Endometrial microvascular endothelial cells (primary cell): ENCODE results near the gene ZSWIM6. TPM values are rescaled to one million over a fixed set of nuclear protein-coding genes. Genes with fewer than 3 reads are reported as not detected.

ENCODE experiments used
- in situ Hi-C: cut with HindIII; loops from 2 replicates; pipeline ENCODE4 v1.10.0; 2017; ENCODE audit warnings: low sequenced_read_pairs, low pct_unique_long_range_greater_than_20kb; ENCODE audit errors: inconsistent ontology term
- total RNA-seq: library from RNA; depleted of rRNA; stranded (reverse); fragments of >200 nt; gene quantifications from one replicate; pipeline ENCODE4 v1.2.3, GENCODE V29; 2015; ENCODE audit errors: inconsistent ontology term

The ZSWIM6 gene
- total RNA-seq, 1 donor from 2014 or later: 11.7 TPM

DNA sequence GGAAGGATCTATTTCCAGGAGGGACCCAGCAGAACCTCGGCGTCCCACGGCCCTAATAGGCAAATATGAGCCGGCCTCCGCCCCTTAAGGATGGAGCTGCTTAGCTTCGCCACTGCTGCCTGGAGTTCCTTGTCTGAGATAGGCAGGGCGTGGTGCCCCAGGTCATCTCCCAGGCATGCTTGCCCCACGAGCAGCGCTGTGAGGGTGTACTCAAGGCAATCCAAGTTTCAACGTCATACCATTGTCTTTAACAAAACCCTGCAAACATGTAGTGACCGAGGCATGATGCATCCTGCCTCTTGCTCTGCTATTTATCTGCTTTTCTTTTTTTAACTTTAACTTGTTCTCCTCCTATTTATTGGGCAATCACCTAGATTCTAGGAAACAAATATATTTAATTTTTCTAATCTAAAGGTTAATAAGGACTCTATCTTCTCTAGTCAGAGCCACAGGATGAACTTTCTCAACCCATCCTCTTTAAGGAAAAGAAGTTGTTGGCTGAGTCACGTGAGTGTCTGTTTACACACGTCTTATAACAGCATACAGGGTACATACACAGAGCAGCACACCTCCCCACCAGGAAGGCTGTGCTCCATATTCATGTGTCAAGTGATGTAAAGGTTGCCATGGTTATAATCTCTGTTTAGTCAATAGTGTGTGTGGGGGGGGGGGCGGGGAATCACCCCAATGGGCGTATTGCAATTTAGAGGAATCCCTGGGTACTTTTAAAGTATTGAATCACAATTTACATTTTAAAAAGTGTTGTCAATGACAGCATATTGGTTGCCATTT lies 27.3 kb upstream of the ZSWIM6 start:
- in situ Hi-C loops: no loop called here

GRCh38 chr5:61306531-61307131 lies 25.4 kb upstream of the ZSWIM6 start:
- in situ Hi-C loops: no loop called here

GRCh38 chr5:61307191-61307590 lies 24.9 kb upstream of the ZSWIM6 start:
- in situ Hi-C loops: no loop called here

- in situ Hi-C loops: no loop called here
Observed at GRCh38 chr5:61307611-61308010, 24.4 kb upstream of the ZSWIM6 start.

GRCh38 chr5:61308712-61309111 lies 23.3 kb upstream of the ZSWIM6 start:
- in situ Hi-C loops: no loop called here

- in situ Hi-C loops: no loop called here
Observed at GRCh38 chr5:61309115-61309514, 22.9 kb upstream of the ZSWIM6 start.

DNA sequence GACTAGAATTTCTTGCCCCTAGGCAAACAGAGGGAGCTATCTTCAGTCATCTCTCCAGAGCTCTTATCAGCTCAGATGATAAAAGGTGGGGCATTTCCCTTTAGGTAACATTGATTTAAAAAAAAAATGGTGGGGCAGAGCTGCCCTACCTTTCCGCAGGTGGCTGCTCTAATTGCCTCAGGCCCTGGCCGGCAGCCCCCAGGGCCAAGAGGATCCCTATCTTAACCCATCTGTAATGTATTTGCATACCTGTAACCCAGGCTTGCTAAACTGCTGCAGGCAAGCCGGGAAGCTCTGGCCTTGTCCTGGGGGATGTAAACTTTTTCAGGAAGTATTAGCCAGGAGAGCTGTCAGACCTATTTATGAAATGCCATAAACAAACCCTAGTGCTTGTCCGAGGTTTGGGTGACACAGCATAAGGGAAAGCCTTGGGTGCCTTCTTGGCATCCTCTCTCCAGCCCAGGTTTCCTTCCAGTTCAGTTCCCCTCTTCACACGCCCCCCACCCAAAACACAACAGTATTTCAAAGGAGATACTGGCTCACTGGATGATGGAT lies 20.9 kb upstream of the ZSWIM6 start:
- in situ Hi-C loops: no loop called here

GRCh38 chr5:61311836-61312808 lies 19.9 kb upstream of the ZSWIM6 start:
- in situ Hi-C loops: no loop called here

GRCh38 chr5:61313960-61314681 lies 17.9 kb upstream of the ZSWIM6 start:
- in situ Hi-C loops: no loop called here

DNA sequence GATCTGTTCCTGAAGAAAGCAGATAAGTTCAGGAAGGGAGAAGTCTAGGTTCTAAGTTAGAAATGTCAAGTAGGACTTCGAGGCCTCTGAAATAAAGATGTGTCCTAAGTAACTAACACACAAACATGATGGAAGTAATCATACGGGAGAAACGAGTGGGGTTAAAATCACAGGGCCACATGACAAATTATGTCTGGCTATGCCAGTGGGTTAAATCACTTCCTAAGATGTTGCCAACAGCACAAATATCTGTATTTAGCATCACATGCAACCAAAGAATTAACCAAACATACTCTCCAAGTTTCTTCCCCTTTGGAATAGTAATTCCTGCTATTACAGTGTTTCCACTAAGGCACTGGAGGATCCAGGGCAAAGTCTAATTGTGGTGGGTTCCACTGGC lies 13.7 kb upstream of the ZSWIM6 start:
- in situ Hi-C loops: no loop called here

DNA sequence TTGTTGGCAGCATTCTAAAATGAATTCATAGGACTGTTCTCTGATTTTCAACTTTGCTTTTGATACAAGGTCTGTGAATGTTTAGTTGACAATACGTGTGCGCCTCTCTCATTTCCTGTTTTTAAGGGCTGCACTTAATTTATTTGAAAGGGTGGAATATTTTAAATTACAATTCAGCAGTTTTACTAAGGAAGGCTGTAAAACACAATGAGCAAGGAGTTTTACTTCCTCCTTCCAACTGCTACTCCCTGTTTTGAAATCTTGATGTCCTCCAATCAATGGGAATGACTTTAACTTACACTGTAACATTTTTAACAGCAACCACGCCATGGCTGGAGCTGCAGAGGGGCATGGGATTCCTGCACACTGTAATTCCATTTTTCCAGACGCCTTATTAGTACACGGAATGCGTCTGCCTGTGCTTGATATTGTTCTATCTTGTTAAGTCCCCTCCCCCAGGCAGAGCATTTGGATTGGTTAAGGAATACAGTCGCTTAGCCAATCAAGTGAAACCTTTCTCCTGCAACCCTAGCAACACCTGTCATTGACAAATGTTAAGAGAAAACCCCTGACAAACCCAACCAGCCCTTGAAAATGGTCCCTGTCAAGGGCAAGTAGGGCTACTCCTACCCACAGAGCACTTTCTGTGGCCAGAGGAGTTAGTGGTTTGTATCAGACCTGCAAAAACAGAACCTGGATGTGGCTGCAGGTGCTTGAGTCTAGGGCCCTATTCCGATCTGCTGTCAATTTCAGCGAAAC lies 12.5 kb upstream of the ZSWIM6 start:
- in situ Hi-C loops: no loop called here

- in situ Hi-C loops: no loop called here
Observed at GRCh38 chr5:61320860-61321259, 11.2 kb upstream of the ZSWIM6 start.

DNA sequence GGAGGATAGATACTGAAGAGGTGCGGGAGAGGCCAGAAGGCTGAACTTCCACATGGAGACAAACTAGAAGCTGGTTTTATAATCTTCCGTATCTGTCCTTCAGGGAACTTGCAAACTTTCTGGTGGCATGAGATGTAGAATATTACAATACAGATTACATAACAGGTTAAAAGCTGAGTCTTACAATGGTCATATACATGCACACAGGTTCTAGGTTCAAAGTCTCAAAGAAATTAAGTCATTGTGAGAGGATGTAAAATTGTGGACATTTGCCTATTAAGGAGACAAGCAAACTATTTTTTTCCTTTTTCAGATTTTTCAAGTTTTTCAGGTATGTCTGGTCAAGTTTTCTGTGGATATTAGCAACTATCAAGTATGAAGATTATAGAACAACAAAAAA lies 10.4 kb upstream of the ZSWIM6 start:
- in situ Hi-C loops: no loop called here

DNA sequence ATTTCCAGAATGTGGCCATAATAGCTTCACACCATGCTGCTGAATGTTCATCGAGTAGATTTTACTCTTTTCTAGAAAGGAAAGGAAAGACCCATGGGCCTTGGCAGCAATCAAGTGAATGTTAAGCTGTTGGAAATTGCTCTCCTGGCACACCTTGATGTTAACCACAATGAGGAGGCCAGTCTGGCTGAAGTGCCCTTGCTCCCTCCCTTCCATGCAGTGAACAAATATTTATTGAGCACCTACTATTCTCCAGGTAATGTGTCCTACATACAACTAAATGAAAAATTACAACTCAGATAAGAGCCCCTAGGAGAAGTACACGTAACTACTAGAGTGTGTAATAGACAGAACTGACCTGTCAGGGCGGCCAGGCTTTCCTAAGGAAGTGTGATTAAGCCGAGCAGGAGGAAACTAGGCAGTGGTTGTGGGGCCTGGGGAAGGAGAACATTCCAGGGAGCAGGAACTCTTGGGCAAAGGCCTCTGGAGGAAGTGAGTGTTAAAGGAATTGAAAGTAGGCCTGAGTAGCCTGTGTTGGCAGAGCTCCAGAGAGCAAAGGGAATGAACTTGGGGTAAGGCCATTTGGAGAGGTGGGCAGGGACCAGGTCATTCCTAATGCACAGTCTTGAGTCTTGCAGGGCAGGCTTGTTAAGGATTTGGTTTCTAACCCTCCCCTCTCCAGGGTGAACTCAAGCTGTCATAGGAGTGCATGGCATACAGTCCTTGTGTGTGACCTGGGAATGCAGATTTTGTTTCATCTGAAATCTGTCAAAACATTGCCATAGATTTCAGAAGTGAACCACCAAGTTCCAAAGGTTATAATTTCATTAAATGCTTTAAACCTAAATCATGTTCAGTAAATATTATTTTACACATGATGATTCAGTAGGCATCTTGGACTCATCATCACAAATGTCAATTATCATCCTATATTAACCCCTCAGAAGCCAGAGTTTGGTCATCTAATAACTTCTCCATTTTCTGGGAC lies 9.0 kb upstream of the ZSWIM6 start:
- in situ Hi-C loops: no loop called here

DNA sequence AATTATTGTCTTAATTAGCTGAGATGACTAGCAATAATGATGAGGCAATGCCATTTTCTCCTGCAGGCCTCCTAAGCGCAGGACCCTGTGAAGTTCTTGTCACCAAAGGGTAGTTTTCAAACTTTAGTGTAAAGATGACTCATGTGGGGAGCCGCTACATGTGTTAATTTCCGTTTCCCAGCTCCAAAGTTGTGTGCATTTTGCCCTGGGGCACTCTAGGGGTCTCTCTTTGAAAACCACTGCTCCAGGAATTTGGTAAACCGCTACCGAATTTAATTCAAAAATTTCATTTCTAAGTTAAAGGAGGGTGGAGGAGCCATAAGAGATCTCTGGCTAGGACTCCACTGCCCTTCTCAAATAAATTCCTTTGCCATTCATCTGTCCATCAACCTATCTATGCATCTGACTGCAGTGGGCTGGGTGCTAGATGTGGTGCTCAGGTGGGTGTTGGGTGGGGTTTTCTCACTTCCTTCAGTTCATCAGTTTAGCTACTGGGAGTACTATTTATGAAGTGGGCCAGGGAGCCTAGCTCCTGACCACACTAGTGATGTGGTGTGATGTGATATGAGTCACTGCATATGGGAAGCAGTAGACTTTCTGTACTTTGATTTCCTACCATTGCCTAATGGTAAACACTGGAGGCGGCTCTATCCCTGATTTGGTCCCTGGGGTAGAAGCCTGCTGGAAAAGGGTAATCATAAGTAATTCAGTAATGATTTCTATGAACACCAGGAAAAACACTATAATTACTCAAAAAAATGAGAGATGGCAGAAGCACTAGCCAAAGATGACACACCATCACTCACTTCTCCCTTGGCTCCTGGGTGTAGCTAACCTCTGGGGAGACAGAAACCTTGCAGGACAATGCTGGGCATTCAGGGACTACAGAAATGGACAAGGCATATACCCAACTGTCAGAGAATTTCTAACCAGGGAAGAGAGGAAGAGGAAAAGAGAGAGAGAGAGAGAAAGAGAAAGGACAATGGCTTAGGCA lies 4.0 kb upstream of the ZSWIM6 start:
- in situ Hi-C loops: no loop called here
